ENCODE measurements around the gene KRT8. TPM values are rescaled to one million over a fixed set of nuclear protein-coding genes. Genes with fewer than 3 reads are reported as not detected.

Gene KRT8
- total and polyA plus RNA-seq, 2 of the 13 experiments (the other 11 are each of a cell fraction or from before 2014, with no cell fraction given) = 498 to 718 TPM

DNA sequence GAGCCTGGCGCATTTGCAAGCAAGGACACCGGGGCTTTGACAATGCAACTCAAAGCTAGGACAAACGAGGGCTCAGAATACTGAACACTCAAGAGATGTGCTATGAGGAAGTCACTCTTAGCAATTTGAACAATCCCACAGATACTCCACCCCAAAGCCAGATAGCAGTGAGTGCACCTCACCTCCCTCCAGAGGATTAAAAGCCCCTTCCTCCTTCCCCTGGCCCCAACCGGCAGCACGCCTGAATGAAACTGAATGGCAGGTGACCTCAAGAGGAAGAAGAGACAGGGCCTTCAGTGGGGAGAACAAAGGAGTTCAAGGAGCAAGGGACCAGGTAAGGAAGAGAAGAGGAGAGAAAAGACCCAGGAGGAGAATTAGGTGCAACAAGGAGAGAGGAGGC, 54.2 kb downstream of the KRT8 start:
- ChIA-PET CTCF (ENCODE audit: low intra/inter-chr PET ratio, low total read pairs) (no interaction called here), POLR2A (no interaction called here)
- H3K27ac ChIP-seq (ENCODE audit: extremely low read length, insufficient read depth, low read length) = no peak overlapping the region
- H4K20me1 ChIP-seq (ENCODE audit: insufficient read depth, low read length) = no peaks in the 10 kb centered on the region
- FAIRE-seq = no peak
- H3K36me3 ChIP-seq (replicated peaks in 1 of 2; ENCODE audit: control insufficient read depth in 1 of 2, insufficient read depth in 2 of 2, low read length in 2 of 2) = no peaks in the 10 kb centered on the region
- no peak for ATAC-seq
- no peak for DNase-seq (ENCODE audit: low spot score)
- H3K4me2 ChIP-seq (ENCODE audit: low read depth, low read length) = no peak overlapping the region
- in situ Hi-C loops (cut with HindIII; ENCODE audit: extremely low pct_ligation_motif_present, low pct_unique_long_range_greater_than_20kb) = no loop called here
- no peak overlapping the region for H2AFZ ChIP-seq (ENCODE audit: low read length)
- no peaks in the 10 kb centered on the region for H3K9me3 ChIP-seq (ENCODE audit: low read length)
- no peak overlapping the region for H3K4me3 ChIP-seq (replicated peaks in 1 of 3; ENCODE audit: insufficient read depth in 1 of 3, low read depth in 2 of 3, low read length in 3 of 3)
- no peak for TF ChIP-seq ZNF878 (CRISPR knock-in tag; IDR thresholded peaks at IDR 0.05)
- no peak for TF ChIP-seq ZNF780A (CRISPR knock-in tag; IDR thresholded peaks at IDR 0.05)
- no peak for TF ChIP-seq ZNF839 (CRISPR knock-in tag; IDR thresholded peaks at IDR 0.05; ENCODE audit: borderline replicate concordance)
- no peak for TF ChIP-seq NR2F1 (CRISPR knock-in tag; IDR thresholded peaks at IDR 0.05)
- no peak for TF ChIP-seq MBD4 (IDR thresholded peaks at IDR 0.05; ENCODE audit: borderline replicate concordance, low read length)
- TF ChIP-seq RFXANK (CRISPR knock-in tag; IDR thresholded peaks at IDR 0.05) = no peak
- TF ChIP-seq PRMT3 (CRISPR knock-in tag; IDR thresholded peaks at IDR 0.05; ENCODE audit: borderline replicate concordance, low read depth) = no peak
- no peak for TF ChIP-seq RXRB (CRISPR knock-in tag; IDR thresholded peaks at IDR 0.05; ENCODE audit: borderline replicate concordance)
- TF ChIP-seq, protein P1, sequence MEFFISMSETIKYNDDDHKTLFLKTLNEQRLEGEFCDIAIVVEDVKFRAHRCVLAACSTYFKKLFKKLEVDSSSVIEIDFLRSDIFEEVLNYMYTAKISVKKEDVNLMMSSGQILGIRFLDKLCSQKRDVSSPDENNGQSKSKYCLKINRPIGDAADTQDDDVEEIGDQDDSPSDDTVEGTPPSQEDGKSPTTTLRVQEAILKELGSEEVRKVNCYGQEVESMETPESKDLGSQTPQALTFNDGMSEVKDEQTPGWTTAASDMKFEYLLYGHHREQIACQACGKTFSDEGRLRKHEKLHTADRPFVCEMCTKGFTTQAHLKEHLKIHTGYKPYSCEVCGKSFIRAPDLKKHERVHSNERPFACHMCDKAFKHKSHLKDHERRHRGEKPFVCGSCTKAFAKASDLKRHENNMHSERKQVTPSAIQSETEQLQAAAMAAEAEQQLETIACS (CRISPR knock-in tag; IDR thresholded peaks at IDR 0.05) = no peak
- TF ChIP-seq ZNF484 (CRISPR knock-in tag; IDR thresholded peaks at IDR 0.05; ENCODE audit: borderline replicate concordance, low read depth) = no peak
- TF ChIP-seq NPAS2 (CRISPR knock-in tag; IDR thresholded peaks at IDR 0.05; ENCODE audit: borderline replicate concordance) = no peak
- no peaks in the 10 kb centered on the region for H3K4me1 ChIP-seq (ENCODE audit: insufficient read depth, low read length)
- no TSS peak for BruUV-seq (replicated peaks)
- H3K27me3 ChIP-seq (ENCODE audit: control insufficient read depth in 1 of 2, insufficient read depth in 2 of 2, low read length in 2 of 2) = peaks cover 3 to 32% of the 10 kb centered on the region in 2 experiments; a peak in 4 of 5 replicates
- intact Hi-C loops (cut with micrococcal nuclease; ENCODE audit: unreplicated experiment) = no loop called here
- no peak overlapping the region for H3K9ac ChIP-seq (ENCODE audit: insufficient read depth, low read depth, low read length)
- H3K79me2 ChIP-seq (ENCODE audit: insufficient read depth, low read length) = no peaks in the 10 kb centered on the region
- 35% methylated on average over 5 of the region's 5 CpGs for WGBS (ENCODE audit: low lambda C conversion rate)
